Measurements from ENCODE around the gene ARMC10. TPM values are rescaled to one million over a fixed set of nuclear protein-coding genes. Genes with fewer than 3 reads are reported as not detected.
"Not testable (repeated sequence)": the region's sequence is repeated elsewhere in the genome, so short reads cannot be mapped to it uniquely, and the experiment has no call there.

Gene ARMC10
- total and polyA plus RNA-seq, 4 donors: 14.6 to 20.1 (median 18.8) TPM

DNA sequence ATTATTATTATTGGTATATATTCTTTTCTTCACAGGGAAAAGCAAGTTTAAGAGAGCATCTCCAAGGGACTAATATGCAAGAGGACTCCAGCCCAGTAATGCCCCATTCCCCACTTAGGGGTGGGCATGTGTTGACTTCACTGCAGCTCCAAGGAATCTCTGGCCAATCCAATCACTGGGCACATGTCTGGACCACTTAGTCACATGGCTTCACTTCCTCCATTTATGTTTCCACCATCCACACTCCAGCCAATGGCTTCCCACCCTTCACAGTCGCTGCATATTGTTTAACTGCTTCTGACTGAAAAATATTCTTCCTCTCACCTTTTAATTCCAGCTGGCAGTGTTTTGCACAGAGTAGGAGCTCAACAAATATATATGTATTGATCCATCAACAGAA is 43.9 kb upstream of the ARMC10 start (continued):
- TF ChIP-seq, protein P1, sequence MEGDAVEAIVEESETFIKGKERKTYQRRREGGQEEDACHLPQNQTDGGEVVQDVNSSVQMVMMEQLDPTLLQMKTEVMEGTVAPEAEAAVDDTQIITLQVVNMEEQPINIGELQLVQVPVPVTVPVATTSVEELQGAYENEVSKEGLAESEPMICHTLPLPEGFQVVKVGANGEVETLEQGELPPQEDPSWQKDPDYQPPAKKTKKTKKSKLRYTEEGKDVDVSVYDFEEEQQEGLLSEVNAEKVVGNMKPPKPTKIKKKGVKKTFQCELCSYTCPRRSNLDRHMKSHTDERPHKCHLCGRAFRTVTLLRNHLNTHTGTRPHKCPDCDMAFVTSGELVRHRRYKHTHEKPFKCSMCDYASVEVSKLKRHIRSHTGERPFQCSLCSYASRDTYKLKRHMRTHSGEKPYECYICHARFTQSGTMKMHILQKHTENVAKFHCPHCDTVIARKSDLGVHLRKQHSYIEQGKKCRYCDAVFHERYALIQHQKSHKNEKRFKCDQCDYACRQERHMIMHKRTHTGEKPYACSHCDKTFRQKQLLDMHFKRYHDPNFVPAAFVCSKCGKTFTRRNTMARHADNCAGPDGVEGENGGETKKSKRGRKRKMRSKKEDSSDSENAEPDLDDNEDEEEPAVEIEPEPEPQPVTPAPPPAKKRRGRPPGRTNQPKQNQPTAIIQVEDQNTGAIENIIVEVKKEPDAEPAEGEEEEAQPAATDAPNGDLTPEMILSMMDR (IDR thresholded peaks at IDR 0.05; ENCODE audit: low read depth, low read length, missing input control): no peak
- TF ChIP-seq TAF1 (conservative IDR thresholded peaks at IDR 0.05): no peak
- TF ChIP-seq JUND (IDR thresholded peaks at IDR 0.05): no peak
- TF ChIP-seq RAD21 (IDR thresholded peaks at IDR 0.05): no peak
- no peak for TF ChIP-seq FOXA2 (IDR thresholded peaks at IDR 0.05)

DNA sequence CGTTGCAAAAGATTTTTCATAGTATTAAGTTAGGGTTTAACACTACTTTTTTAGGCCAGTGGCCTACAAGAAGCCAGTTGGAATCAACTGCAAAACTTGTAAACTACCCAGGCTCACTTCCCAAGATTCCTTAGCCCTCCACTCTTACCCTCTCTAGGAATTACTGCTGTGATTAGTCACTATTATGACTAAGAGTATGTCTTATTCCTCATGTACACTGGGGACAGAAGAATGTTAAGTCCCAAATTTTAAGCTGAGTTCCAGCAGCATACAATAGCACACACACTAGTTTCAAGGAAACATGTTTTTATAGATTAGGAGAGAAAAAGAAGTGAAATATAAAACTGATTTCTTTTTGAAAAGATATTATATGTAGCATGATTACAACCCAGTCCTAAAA is 43.2 kb upstream of the ARMC10 start:
- no peaks in the 10 kb centered on the region for H3K4me1 ChIP-seq (ENCODE audit: control insufficient read depth in 4 of 4, insufficient read depth in 4 of 4, low read length in 3 of 4)

DNA sequence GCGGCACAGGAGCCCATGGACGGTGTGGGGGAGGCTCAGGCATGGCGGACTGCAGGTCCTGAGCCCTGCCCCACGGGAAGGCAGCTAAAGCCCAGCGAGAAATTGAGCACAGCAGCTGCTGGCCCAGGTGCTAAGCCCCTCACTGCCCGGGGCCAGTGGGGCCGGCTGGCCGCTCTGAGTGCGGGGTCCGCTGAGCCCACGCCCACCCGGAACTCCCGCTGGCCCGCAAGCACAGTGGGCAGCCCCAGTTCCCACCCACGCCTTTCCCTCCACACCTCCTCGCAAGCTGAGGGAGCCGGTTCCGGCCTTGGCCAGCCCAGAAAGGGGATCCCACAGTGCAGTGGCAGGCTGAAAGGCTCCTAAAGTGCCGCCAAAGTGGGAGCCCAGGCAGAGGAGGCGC is 40.6 kb upstream of the ARMC10 start:
- H3K4me3 ChIP-seq (ENCODE audit: low read depth in 1 of 3, low read length in 3 of 3); H3K9me3 ChIP-seq (ENCODE audit: control insufficient read depth in 4 of 4, low read length in 3 of 4); H3K9ac ChIP-seq (ENCODE audit: low read depth in 1 of 2, low read length in 2 of 2); H3K36me3 ChIP-seq (ENCODE audit: control insufficient read depth in 4 of 4, insufficient read depth in 3 of 4, low read depth in 1 of 4, low read length in 3 of 4); H3K27ac ChIP-seq (ENCODE audit: low read depth in 1 of 2, low read length in 2 of 2); H3K4me1 ChIP-seq (ENCODE audit: control insufficient read depth in 4 of 4, insufficient read depth in 4 of 4, low read length in 3 of 4); DNase-seq (ENCODE audit: low spot score); H3K27me3 ChIP-seq (ENCODE audit: control insufficient read depth in 4 of 4, insufficient read depth in 4 of 4, low read length in 3 of 4): not testable (repeated sequence)
- 93% methylated on average over 20 of the region's 20 CpGs for WGBS

More for the DNA sequence above, 43.2 kb upstream of the ARMC10 start:
- DNase-seq (ENCODE audit: low spot score): no peak
- Histone ChIP-seq H3K36me3 (ENCODE audit: control insufficient read depth in 4 of 4, insufficient read depth in 3 of 4, low read depth in 1 of 4, low read length in 3 of 4) (no peaks in the 10 kb centered on the region), H3K4me3 (ENCODE audit: low read depth in 1 of 3, low read length in 3 of 3) (no peak overlapping the region), H3K9me3 (ENCODE audit: control insufficient read depth in 4 of 4, low read length in 3 of 4) (no peaks in the 10 kb centered on the region), H3K27me3 (ENCODE audit: control insufficient read depth in 4 of 4, insufficient read depth in 4 of 4, low read length in 3 of 4) (no peaks in the 10 kb centered on the region), H3K27ac (ENCODE audit: low read depth in 1 of 2, low read length in 2 of 2) (no peak overlapping the region), H3K9ac (ENCODE audit: low read depth in 1 of 2, low read length in 2 of 2) (no peak overlapping the region)
- TF ChIP-seq TAF1 (conservative IDR thresholded peaks at IDR 0.05): no peak
- TF ChIP-seq REST (IDR thresholded peaks at IDR 0.05): no peak
- TF ChIP-seq HNF4A (conservative IDR thresholded peaks at IDR 0.05): no peak
- no peak for TF ChIP-seq RAD21 (IDR thresholded peaks at IDR 0.05)
- TF ChIP-seq YY1 (IDR thresholded peaks at IDR 0.05): no peak
- no peak for TF ChIP-seq FOXA1 (IDR thresholded peaks at IDR 0.05)
- no peak for TF ChIP-seq ATF3 (IDR thresholded peaks at IDR 0.05)
- no peak for TF ChIP-seq RXRA (IDR thresholded peaks at IDR 0.05)
- WGBS: 69% methylated on average over 1 of the region's 1 CpG

DNA sequence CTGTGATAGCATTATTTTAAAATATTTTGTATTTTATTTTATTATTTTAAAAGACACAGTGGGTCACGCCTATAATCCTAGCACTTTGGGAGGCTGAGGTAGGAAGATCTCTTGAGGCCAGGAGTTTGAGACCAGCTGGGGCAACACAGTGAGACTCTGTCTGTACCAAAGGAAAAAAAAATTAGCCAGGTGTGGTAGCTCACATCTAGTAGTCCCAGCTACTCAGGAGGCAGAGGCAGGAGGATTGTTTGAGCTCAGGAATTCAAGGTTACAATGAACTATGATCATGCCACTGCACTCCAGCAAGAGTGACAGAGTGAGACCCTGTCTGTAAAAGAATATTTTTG is 37.5 kb upstream of the ARMC10 start:
- no peak for DNase-seq (ENCODE audit: low spot score)
- Histone ChIP-seq H3K4me1 (ENCODE audit: control insufficient read depth in 4 of 4, insufficient read depth in 4 of 4, low read length in 3 of 4) (no peaks in the 10 kb centered on the region), H3K36me3 (ENCODE audit: control insufficient read depth in 4 of 4, insufficient read depth in 3 of 4, low read depth in 1 of 4, low read length in 3 of 4) (no peaks in the 10 kb centered on the region), H3K27me3 (ENCODE audit: control insufficient read depth in 4 of 4, insufficient read depth in 4 of 4, low read length in 3 of 4) (peaks cover 0 to 2% (median 0%) of the 10 kb centered on the region in 4 donors), H3K9ac (ENCODE audit: low read depth in 1 of 2, low read length in 2 of 2) (no peak overlapping the region), H3K9me3 (ENCODE audit: control insufficient read depth in 4 of 4, low read length in 3 of 4) (no peaks in the 10 kb centered on the region), H3K27ac (ENCODE audit: low read depth in 1 of 2, low read length in 2 of 2) (no peak overlapping the region), H3K4me3 (ENCODE audit: low read depth in 1 of 3, low read length in 3 of 3) (no peak overlapping the region)
- 90% methylated on average over 1 of the region's 1 CpG for WGBS
- TF ChIP-seq GABPA (IDR thresholded peaks at IDR 0.05 in 1 of 2, conservative IDR thresholded peaks at IDR 0.05 in 1 of 2) (no peak), EGR1 (IDR thresholded peaks at IDR 0.05; ENCODE audit: low read depth in 2 of 2) (no peak), FOXA2 (IDR thresholded peaks at IDR 0.05) (no peak), REST (IDR thresholded peaks at IDR 0.05) (no peak), RXRA (IDR thresholded peaks at IDR 0.05) (no peak), HNF4G (IDR thresholded peaks at IDR 0.05) (no peak), TAF1 (conservative IDR thresholded peaks at IDR 0.05) (no peak), RAD21 (IDR thresholded peaks at IDR 0.05) (no peak)

All from liver (tissue), 9 donors.